ENCODE results near the gene SLC22A16.
"Not testable (repeated sequence)": the region's sequence is repeated elsewhere in the genome, so short reads cannot be mapped to it uniquely, and the experiment has no call there.

DNA sequence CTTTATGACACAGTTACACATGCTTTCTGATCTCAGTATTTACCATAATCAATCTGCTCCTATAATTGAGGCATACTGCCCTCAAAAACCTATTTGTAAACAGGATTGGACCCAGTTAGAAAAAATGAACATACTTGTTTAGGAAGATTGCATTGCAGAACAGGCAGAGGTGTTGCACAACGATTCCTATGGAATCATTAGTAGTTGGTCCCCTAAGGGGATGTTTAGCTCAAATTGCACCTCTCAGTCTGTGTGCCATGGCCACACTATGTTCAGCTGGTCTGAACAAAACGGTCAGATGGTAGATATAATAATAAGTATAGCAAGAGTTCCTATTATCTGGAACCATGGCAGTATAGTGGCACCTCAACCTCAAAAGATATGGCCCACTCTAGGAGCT lies 28.5 kb upstream of the SLC22A16 start:
- TF ChIP-seq ZFX (IDR thresholded peaks at IDR 0.05); POLR2AphosphoS5 (IDR thresholded peaks at IDR 0.05; ENCODE audit: low read depth, low read length): not testable (repeated sequence)

Measured in HCT116 (cell line).